HuH-7.5 (cell line): ENCODE data around the gene HSF2.

ENCODE experiments used
- DNase-seq: peaks from one replicate; pipeline ENCODE4 v3.0.0; 2011; ENCODE audit warnings: low spot score

Gene HSF2, protein sequence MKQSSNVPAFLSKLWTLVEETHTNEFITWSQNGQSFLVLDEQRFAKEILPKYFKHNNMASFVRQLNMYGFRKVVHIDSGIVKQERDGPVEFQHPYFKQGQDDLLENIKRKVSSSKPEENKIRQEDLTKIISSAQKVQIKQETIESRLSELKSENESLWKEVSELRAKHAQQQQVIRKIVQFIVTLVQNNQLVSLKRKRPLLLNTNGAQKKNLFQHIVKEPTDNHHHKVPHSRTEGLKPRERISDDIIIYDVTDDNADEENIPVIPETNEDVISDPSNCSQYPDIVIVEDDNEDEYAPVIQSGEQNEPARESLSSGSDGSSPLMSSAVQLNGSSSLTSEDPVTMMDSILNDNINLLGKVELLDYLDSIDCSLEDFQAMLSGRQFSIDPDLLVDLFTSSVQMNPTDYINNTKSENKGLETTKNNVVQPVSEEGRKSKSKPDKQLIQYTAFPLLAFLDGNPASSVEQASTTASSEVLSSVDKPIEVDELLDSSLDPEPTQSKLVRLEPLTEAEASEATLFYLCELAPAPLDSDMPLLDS

DNA sequence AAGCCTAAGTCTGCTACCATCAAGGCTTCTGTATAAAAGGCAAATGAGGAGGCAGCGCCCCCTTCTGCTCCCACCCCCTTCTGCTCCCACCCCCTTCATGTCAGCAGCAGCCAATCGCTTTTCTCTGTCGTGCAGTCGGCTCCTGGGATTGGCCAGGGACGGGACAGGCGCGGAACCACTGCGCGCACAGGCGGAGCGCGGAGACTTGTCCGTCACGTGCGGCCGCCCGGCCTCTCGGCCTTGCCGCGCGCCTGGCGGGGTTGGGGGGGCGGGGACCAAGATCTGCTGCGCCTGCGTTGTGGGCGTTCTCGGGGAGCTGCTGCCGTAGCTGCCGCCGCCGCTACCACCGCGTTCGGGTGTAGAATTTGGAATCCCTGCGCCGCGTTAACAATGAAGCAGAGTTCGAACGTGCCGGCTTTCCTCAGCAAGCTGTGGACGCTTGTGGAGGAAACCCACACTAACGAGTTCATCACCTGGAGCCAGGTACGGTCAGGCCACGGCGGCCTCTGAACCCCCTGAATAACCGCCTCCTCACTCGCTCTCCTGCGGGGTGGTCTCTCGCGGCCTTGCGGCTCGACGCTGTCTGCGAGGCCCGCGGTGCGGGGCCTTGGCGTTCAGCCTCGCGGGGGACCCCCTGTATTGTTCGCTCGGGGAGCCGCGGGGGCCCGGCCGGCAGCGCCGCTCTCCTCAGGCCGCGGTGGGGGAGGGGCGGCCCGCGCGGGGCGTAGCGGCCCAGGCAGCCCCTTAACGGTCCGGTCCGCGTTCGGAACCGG lies at the start of gene HSF2:
TSS of gene HSF2 (plus strand) at position 305 of the 773 bp plus-strand sequence. CDS start at position 391, 86 bp downstream.
- peak; percentile 87 for DNase-seq

DNA sequence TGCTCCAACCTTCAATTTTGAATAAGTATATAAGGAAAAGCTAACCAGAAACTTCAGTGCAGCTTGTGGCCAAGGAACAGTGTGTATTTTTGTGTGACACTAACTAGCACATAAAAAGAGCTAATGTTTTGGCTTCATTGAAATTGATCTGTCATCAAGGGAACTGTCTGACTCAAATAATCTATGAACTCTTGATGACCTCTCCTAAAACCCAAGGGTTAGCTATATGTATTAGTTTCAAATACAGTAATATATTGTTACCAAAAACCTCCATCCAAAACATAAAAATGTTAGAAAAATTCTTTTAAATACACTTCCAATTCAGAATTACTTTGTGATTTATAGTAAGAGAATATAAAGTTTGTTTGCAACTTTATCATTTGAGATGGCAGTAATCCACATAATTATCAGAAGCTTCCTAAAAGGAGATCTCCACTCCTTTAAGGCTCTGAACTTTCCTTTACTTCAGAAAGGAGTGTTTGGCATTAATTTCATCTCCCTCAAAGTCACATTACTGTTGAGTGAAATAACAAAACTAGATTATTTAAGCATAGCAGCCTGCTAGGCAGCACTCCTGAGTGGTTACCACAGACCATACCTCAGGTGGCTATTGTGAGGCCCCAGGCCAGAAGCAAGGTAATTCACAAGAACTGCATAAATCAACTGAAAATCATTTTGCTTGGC lies 46.3 kb upstream of the HSF2 start:
- no peak for DNase-seq

DNA sequence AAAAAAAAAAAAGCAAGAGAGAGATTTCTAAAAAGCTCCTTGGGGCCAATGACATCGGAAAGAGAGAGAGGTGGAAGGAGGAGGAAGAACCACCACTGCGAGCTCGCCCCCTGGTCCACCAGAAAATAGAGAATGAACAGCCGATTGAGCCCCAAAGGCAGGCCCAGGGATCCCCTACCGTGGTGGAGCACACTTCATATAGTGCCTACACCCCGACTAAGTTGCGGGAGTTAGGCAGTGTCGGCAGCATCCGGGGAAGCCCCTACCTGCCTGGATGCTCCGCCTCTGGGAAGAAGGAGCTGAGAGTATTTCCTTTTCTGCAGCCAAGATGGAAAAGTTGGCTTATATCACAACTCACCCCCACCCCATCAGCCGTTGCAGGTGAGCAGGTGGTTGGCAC lies 38.6 kb upstream of the HSF2 start:
- no peak for DNase-seq

DNA sequence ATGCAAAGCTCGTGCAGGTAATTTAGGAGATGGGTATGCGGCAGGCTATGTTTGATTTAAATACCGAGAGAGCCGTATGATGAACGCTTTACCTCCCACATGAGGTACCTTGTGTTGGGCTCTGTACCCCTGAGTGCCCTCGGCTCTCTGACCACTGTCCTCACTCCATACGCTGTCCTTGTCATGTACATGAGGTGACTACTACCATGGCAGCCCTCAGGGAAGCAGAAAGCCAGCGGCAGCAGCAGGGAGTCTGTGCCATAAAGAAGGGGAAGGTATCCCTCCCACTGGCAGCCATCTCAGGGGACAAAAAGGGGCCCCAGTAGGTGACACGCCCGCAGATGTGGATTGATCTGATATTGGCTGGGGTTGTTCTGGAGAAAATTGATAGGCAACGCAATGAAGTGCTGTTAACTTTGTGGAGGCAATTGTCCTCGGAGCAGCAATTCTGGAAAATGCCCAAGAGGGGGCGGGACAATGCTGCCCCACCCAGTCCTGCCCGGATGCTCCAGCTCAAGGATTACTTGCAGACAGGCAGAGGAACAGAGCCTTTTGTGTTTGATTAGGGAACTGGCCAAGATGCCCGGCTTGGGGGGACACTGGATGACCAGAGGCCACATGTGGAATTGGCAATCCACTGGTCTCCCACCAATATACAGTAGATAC lies 38.0 kb upstream of the HSF2 start:
- no peak for DNase-seq

DNA sequence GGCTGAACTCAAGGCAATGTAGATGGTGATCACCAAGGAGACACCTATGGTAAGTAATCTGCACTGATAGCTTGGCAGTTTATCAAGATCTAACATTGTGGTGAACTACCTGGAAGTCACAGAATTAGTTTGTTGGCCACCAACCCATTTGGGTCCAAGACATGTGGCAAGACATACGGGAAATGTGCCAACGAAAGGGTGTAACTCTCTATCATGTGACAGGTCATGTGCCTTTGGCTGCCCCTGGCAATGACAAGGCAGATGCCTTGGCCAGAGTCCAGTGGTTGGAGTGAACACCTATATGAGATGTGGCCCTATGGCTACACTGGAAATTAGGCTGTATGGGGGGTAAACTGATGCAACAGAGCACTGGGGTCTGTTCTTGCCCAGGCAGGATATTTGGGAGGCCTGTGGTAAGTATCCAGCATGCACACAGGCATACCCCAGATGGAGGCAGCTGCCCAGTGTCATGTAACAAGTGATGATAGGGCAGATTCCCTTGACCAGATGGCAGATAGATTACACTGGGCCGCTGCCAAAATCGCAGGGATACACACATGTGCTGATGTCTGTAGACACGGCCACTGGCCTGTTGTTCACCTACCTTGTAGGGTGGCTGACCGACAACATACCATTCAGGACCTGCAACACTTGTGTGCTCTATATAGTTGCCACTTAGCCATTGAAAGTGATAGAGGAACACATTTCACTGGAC lies 35.5 kb upstream of the HSF2 start:
- no peak for DNase-seq

DNA sequence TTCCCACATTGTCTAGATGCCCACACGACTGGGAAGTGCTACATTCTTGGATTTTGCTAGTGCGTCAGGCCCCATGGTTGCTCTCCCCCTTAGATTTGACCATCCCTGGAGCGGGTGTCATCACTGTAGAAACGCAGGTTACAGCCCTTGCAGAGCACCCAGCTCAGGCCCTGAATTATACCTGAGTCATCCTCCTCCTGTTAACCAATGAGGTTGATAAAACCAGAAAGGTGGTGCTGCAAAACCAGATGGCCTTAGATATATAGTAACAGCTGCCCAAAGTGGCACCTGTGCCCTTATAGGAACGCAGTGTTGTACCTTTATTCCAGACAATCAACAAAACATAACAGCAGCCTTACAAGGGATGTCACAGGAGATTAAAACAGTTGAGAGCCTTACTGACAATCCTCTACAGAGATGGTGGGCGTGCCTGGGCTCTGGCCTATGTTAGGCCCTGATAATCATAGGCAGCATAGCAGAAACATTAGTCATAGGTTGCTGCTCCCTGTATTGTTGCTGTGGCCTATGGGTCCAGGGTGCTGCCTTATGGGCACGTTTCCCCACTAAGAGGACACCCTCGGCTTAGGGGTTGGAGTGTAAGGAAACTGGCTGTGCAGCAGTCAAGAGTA lies 33.6 kb upstream of the HSF2 start:
- DNase-seq, result no peak

DNA sequence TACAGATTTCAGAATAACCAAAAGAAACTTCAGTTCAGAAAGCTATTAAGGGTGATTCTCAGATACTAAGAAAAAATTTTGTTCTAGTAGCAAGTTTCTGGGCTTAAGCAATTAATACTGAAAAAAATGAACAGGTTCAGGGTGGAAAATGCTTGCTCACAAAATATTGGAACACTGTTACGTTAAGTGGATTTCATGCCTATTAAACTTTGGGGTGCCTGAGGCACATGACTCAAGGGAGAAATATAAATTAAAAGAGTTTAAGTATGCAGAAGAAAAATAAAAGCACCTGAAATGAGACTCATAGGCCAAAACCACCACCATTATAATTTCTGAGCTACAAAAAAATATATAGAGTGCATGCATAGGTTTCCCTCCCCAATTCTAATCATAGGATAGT lies 32.3 kb upstream of the HSF2 start:
- no peak for DNase-seq

DNA sequence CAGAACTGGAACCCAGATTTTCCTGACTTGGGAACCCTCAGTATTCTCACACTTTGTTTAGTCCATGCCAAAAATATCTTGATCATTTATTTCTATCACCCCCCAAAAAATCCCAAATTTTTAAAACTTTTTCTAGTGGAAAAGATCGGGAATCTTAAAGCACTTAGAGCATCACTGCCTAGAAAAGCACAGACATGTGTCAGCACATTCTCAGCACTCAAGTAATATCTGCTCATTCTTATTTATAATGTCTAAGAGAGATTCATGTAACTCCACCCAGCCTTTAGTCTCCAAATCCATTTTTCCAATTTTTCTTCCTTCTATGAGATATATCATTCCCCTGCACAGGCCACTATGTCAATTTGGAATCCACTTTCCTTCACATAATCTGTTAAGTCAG lies 29.9 kb upstream of the HSF2 start:
- no peak for DNase-seq

DNA sequence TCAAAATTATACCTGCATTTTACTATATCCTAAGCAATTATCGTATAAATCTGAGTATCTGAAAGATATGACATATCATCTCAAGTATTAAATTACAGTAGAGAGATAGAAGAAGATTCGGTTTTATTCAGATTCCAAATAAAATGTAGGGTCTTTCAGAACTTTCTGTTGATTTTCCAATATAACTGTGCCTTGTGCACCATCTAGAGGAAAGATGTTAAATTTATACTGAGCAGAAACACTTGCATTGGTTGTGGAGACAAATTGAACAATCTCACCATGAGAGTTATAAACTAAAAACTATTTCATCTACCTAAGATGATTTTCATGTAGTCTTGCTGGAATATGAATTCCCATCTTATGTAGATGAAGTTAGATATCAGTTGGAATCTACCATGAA lies 26.8 kb upstream of the HSF2 start:
- DNase-seq, result no peak

DNA sequence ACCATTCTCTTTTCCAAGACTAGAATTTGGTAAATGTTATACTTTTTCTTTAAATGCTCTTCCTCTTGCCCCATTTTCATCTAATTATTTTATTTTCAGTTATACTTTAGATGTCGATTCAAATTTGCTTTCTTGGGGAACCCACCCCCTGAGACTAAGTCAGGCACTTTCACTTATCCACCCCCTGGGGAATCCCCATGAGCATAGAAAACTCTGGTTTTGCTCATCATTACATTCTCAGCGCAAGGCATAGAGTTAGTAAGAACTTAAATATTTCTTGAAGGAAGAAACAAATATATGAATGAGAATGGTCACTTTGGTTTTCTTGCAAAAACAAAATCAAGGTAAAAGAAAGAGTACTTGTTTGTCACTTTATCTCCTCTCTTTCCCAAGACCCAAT lies 25.1 kb upstream of the HSF2 start:
- no peak for DNase-seq

DNA sequence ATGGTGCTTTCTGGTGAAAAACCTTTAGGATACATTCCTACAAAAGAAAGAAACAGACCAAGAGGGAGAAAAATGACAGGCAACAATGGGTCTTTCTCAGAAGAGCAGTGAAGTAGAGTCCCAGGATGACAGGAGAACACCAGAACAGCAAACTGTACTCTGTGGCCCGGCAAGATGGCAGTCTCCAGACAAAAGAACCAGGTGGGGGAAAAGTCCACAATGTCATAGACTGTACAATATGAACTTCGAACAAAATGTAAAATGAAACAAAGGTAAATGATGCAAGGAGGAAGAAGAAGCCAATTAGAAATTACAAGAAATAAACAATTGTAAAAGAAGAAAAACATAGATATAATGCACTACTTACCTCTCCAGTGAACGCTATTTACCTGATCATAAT lies 23.2 kb upstream of the HSF2 start:
- DNase-seq, result no peak

DNA sequence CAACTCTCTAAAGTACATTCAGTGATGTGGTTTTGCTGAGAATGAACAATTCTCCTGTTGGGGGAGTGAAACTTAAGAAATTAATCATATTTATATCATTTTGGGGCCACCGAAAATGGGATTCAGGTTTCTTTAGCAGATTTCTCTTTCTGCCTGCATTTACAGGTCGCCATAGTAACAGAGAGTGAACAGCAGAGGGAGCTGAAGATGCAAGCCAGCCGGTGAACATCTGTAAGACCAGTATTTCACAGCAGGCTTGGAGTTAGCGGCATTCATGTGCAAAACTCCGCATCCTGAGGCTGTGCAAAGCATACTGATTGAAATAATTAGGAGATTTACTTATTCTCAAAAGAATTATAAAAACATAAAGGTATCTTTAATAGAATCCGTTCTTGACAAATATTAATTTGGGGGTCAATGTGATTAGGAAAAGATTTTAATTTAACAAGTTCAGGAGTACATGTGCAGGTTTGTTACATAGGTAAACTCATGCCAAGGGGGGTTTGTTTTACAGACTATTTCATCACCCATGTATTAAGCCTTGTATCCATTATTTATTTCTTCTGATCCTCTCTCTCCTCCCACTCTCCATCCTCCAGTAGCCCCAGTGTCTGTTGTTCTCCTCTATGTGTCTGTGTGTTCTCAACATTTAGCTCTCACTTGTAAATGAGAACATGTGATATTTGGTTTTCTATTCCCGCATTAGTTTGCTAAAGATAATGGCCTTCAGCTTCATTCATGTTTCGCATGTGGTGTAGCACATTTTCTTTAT lies 17.8 kb upstream of the HSF2 start:
- DNase-seq, result peak; percentile 20

DNA sequence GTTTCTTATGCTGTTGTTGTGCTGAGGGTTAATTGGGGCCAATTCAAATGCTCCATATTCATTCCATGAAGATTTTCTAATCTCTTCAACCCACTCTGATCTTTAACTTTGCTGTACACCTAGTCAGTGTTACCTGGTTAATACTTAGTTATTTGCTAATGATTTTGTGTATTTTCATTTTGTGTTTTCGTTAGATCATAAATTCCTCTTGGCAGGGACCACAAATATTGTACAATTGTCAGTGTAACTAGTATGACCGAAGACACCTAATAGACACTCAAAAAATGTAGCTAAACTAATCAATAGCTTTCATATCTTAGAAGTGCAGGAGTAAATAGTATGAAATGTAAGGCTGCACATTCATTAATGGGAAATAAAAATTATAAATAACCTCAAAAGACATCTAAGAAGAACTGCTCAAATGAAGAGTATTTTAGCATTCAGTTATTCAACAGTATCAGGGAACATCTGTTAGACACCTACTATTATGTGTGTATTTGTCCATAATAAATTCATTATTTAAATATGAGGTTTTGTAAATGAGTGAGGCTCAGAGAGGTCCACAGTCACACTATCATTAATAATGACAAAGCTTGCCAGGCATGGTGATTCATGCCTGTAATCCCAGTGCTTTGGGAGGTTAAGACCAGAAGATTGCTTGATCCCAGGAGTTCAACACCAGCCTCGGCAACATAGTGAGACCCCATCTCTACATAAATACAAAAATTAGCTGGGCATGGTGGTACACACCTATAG lies 13.4 kb upstream of the HSF2 start:
- no peak for DNase-seq

DNA sequence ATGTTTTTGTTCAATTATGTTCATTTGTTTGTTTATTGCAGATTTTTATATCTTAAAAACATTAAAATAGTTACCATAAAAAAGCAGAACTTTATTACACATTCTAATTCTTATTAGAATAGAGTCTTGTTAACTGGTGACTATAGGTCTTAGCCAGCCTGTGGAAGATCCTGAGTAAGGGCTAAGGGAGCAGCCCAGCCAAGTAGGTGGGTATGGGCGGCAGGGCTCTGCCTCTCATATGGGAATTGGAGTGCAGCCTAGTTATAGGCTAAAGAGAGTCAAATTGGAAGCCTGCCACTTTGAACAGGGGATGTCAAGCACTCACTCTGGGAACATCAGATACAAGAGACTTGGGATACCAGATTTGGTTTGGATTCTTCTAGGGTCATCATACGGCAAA lies 10.5 kb upstream of the HSF2 start:
- no peak for DNase-seq

DNA sequence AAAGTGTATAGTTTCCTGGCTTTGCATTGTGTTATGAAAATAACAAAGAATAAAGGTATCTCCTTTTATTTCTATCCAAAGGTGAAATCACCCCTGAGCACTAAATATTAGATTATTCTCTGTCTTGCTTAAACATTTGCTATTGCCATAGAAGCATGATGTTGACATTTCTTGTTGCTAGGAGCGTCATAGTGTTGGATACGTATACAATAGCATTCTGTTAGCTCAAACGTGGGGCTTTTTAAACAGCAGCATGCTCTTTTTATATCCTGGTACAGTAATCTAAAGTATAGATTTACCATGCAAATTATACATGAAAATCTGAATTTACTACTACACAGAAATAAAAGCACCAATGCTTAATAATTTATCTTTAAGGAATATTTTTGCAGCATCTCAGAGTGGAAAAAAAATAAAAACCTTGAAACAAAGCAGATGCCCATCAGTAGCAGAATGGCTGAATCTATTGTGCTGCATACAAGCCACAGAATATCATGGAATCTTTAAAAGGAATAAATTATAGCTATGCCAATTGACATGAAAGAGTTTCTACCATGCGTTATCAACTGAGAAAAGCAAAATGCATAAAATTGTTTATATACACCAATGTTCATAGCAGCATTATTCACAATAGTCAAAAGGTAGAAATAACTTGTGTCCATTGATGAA lies 9.6 kb upstream of the HSF2 start:
- DNase-seq, result no peak

DNA sequence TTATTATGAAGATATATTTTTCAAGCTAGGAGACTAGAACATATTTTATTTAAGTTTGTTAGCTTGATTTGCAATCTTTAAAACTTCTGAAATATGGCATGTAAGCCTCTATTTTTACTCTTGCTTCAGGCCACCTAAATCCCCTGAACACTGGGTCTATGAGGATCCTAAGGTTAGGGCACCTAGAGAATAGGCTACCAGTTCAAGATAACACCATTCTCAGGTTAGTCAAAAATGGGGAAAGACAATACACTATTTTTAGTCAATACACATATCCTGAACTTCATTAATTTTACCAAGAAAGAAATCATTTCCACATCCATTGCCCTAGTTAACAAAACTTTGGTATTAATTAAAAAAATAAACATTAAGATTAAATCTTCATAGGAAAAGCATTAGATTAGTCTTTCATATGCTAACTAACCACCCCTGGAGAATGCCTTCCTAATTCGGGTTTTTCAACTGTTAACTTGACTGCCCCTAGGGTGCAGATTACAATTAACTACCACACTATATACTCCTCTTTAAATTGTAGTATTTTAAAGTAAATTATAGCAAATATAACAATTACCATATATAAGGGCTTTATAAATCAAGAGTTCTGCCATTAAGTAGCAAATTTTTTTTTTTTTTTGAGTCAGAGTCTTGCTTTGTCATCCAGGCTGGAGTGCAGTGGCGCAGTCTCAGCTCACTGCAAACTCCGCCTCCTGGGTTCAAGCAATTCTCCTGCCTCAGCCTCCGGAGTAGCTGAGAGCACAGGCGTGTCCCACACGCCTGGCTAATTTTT lies 6.7 kb upstream of the HSF2 start:
- no peak for DNase-seq

DNA sequence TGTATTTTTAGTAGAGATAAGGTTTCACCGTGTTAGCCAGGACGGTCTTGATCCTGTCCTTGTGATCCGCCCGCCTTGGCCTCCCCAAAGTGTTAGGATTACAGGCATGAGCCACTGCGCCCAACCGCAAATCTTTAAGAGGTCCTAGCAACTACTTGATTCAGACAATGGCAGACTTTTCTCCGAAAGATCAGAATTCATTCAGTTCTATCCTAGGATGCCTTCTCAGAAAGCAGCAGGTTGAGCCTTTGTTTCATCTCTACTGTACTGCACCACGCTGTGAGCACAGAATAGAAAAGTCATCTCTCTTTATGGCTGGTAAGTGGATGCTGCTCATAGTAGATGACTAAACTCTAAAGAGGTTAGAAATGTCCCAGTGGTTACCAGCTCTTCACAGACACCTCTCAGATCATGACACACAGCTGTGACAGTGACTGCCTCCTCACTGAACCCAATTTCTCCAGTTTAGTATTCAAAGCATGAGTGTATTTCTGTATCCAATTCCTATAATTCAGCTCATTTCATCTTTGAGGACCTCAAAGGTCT lies 6.0 kb upstream of the HSF2 start:
- no peak for DNase-seq

DNA sequence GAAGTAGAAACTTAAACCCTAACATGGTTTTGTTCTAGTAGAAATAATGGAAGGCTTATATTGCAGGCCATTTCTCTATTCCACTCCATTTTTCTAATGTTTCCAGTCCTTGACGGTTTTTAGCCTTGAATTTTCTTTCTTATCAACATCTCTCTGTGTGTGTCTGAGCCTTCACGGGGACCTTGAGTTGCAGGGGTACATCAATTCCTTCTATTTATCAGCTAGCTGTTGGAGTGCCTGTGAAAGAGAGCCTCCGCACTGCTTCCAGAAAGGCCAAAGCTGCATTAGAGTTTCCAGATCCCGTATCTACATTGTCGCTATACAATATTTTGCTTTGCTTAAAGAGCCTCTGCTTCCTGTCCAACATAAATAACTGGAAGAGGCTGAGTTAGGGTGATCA lies 5.4 kb upstream of the HSF2 start:
- DNase-seq, result no peak
